GM23248 (cell line): Measurements from ENCODE around the gene CDX2. TPM values are rescaled to one million over a fixed set of nuclear protein-coding genes. Genes with fewer than 3 reads are reported as not detected.
"Not testable (repeated sequence)": the region's sequence is repeated elsewhere in the genome, so short reads cannot be mapped to it uniquely, and the experiment has no call there.

ENCODE experiments used
- DNase-seq: peaks from one replicate; pipeline ENCODE4 v3.0.0-alpha.2; 2015
- H2AFZ ChIP-seq: fragments of 200-600 bp; sonication (generic); 2 replicates; pipeline ENCODE4 v1.6.1; 2016; ENCODE audit warnings: antibody characterized with exemption
- H3F3A ChIP-seq: fragments of 200-600 bp; sonication (generic); 2 replicates; pipeline ENCODE4 v1.6.1; 2016; ENCODE audit warnings: mild to moderate bottlenecking, antibody characterized with exemption, mixed run types; ENCODE audit not compliant: insufficient read depth
- H3K27ac ChIP-seq: fragments of 200-600 bp; sonication (generic); 2 replicates; pipeline ENCODE4 v1.5.1; 2016; ENCODE audit warnings: mild to moderate bottlenecking
- H3K27me3 ChIP-seq: fragments of 200-600 bp; sonication (generic); replicated peaks from 2 replicates; pipeline ENCODE4 v1.6.1; 2016; ENCODE audit warnings: mild to moderate bottlenecking; ENCODE audit not compliant: insufficient read depth
- H3K36me3 ChIP-seq: fragments of 200-600 bp; sonication (generic); 2 replicates; pipeline ENCODE4 v1.6.1; 2016; ENCODE audit warnings: low read depth, mild to moderate bottlenecking
- H3K4me1 ChIP-seq: fragments of 200-600 bp; sonication (generic); 2 replicates; pipeline ENCODE4 v1.6.1; 2016; ENCODE audit warnings: mild to moderate bottlenecking; ENCODE audit not compliant: insufficient read depth
- H3K4me2 ChIP-seq: fragments of 200-600 bp; sonication (generic); one replicate; pipeline ENCODE4 v1.6.1; 2016; ENCODE audit warnings: mild to moderate bottlenecking; ENCODE audit not compliant: unreplicated experiment
- H3K4me3 ChIP-seq: fragments of 200-600 bp; sonication (generic); 2 replicates; pipeline ENCODE4 v1.5.1; 2016; ENCODE audit warnings: mild to moderate bottlenecking
- H3K79me2 ChIP-seq: fragments of 200-600 bp; sonication (generic); 2 replicates; pipeline ENCODE4 v1.6.1; 2016; ENCODE audit warnings: mild to moderate bottlenecking; ENCODE audit not compliant: insufficient read depth
- H3K9ac ChIP-seq: fragments of 200-600 bp; sonication (generic); 2 replicates; pipeline ENCODE4 v1.6.1; 2016; ENCODE audit warnings: mild to moderate bottlenecking
- H3K9me2 ChIP-seq: fragments of 200-600 bp; sonication (generic); 2 replicates; pipeline ENCODE4 v1.6.1; 2016; ENCODE audit warnings: mixed run types, mild to moderate bottlenecking, moderate library complexity; ENCODE audit not compliant: insufficient read depth
- H3K9me3 ChIP-seq: fragments of 200-600 bp; sonication (generic); one replicate; pipeline ENCODE4 v1.6.1; 2017; ENCODE audit warnings: low read depth
- H4K20me1 ChIP-seq: fragments of 200-600 bp; sonication (generic); 2 replicates; pipeline ENCODE4 v1.6.0; 2016; ENCODE audit not compliant: insufficient read depth
- EZH2 ChIP-seq: fragments of 200-600 bp; sonication (generic); IDR thresholded peaks from 2 replicates; pipeline ENCODE4 v1.6.1; 2018; ENCODE audit warnings: antibody characterized with exemption, mild to moderate bottlenecking; ENCODE audit not compliant: insufficient read depth, poor library complexity, severe bottlenecking
- EZH2phosphoT487 ChIP-seq: fragments of 200-600 bp; sonication (generic); IDR thresholded peaks from 2 replicates; pipeline ENCODE4 v1.6.1; 2018; ENCODE audit warnings: antibody characterized with exemption, moderate library complexity, mild to moderate bottlenecking, low read depth; ENCODE audit not compliant: insufficient read depth
- WGBS, 2 experiments: methylation state at CpG; one replicate each; pipeline ENCODE4 v1.1.6; 2015 to 2017; ENCODE audit warnings: low lambda C conversion rate in 2 of 2, low coverage in 1 of 2; ENCODE audit errors: missing lambda C conversion rate in 2 of 2; 5-methylcytosine and 5-hydroxymethylcytosine counted together
- in situ Hi-C: fragments of 300-500 bp; cut with MboI; formaldehyde crosslinking; loops from 2 replicates; pipeline ENCODE4 v1.15.0; 2020
- polyA plus RNA-seq: library from polyadenylated mRNA; unstranded; fragments of >200 nt; fragmentation: Nextera tagmentation; extraction: Ambion mirVana; gene quantifications from 2 replicates; pipeline ENCODE4 v1.2.1, GENCODE V29; 2016
- total RNA-seq: library from RNA; depleted of rRNA; stranded (reverse); fragments of >200 nt; shearing (Covaris generic); gene quantifications from 2 replicates; pipeline ENCODE4 v1.2.3, GENCODE V29; 2014

CDX2 gene
- total and polyA plus RNA-seq, 2 experiments from 2014 or later, result not detected

DNA sequence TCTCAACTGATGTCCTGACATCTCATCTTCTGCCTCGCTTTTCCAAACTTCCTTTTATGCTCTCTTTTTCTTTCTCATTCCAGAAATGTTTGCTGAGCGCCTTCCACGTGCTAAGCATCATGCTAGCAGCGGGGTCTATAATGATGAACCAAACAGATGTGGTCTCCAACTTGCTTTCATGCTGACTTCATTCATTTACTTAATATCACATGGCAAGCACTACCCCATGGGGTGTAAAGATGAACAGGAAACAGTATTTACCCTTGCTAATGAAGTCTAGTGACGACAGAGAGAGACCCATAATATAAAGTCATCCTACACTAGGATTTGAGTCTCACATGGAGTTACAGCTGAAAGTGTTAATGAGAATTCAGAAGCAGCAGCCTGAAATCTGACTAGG lies 40.9 kb upstream of the CDX2 start:
- no peaks in the 10 kb centered on the region for H3K9me2 ChIP-seq
- no peak overlapping the region for H3K9ac ChIP-seq
- H3K9me3 ChIP-seq, result no peaks in the 10 kb centered on the region
- H2AFZ ChIP-seq, result no peak overlapping the region
- no peaks in the 10 kb centered on the region for H3K4me1 ChIP-seq
- H3K79me2 ChIP-seq, result no peaks in the 10 kb centered on the region
- H3F3A ChIP-seq, result no peaks in the 10 kb centered on the region
- no peak overlapping the region for H3K27ac ChIP-seq
- WGBS, 2 experiments, result 38 to 44% methylated on average over 5 of the region's 5 CpGs
- H3K4me2 ChIP-seq, result no peak overlapping the region
- in situ Hi-C loops, result no loop called here
- H3K36me3 ChIP-seq, result no peaks in the 10 kb centered on the region
- TF ChIP-seq EZH2, result no peak
- TF ChIP-seq EZH2phosphoT487, result no peak
- DNase-seq, result no peak
- H4K20me1 ChIP-seq, result no peaks in the 10 kb centered on the region
- no peak overlapping the region for H3K4me3 ChIP-seq
- peaks cover 21% of the 10 kb centered on the region for H3K27me3 ChIP-seq

- H3K27ac ChIP-seq, H3K4me2 ChIP-seq, H3K4me3 ChIP-seq, H3K79me2 ChIP-seq, H3K9ac ChIP-seq, H3K36me3 ChIP-seq, DNase-seq, H3K9me2 ChIP-seq, H3K4me1 ChIP-seq, H3K9me3 ChIP-seq, H4K20me1 ChIP-seq, in situ Hi-C loops, H3K27me3 ChIP-seq, H3F3A ChIP-seq, H2AFZ ChIP-seq: not testable (repeated sequence)
- 88% methylated on average over 13 of the region's 13 CpGs for WGBS, 2 experiments
Observed at GRCh38 chr13:28005016-28005415, 35.9 kb upstream of the CDX2 start.

DNA sequence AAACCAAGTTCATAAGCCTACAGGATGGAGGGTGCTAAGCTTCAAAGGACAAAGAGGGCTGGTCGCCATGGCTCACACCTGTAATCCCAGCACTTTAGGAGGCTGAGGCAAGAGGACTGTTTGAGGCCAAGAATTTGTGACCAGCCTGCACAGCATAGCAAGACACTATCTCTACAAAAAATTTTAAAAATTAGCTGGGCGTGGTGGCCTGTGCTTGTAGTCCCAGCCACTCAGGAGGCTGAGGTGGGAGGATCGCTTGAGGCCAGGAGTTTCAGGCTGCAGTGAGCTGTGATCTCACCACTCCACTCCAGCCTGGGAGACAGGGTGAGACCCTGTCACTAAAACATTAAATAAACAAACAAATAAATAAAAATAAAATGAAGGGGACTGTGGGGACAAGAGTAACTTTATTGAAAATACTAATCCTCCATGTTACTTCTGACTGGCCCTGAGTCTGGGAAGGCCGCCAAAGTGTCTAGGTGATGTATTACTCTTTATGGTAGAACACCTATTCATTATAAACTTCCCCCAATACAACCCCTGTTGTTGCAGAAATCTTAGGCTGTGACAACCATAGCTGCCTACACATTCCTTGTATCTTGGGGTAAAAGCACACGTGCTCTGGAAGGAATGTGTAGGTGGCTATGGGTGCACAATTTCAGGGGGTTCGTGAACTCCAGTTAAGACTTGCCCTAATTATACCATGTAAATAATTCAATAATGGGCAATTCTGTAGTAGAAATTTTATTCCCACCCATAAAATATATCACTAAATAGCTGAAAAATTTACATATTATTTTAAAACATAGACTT lies 34.0 kb upstream of the CDX2 start:
- no peak overlapping the region for H2AFZ ChIP-seq
- no peak overlapping the region for H3K4me3 ChIP-seq
- no peaks in the 10 kb centered on the region for H3K9me3 ChIP-seq
- no peaks in the 10 kb centered on the region for H4K20me1 ChIP-seq
- H3K4me1 ChIP-seq, result no peaks in the 10 kb centered on the region
- no peaks in the 10 kb centered on the region for H3K79me2 ChIP-seq
- in situ Hi-C loops, result no loop called here
- WGBS, 2 experiments, result 58 to 65% methylated on average over 6 of the region's 6 CpGs
- no peak overlapping the region for H3K9ac ChIP-seq
- H3K4me2 ChIP-seq, result no peak overlapping the region
- no peaks in the 10 kb centered on the region; the same call in 1 of the 2 replicates for H3K27me3 ChIP-seq
- H3K9me2 ChIP-seq, result no peaks in the 10 kb centered on the region
- no peaks in the 10 kb centered on the region for H3K36me3 ChIP-seq
- DNase-seq, result no peak
- TF ChIP-seq EZH2phosphoT487 (no peak), EZH2 (no peak)
- H3K27ac ChIP-seq, result no peak overlapping the region
- peaks cover 2% of the 10 kb centered on the region; the same call in 1 of the 2 replicates for H3F3A ChIP-seq

DNA sequence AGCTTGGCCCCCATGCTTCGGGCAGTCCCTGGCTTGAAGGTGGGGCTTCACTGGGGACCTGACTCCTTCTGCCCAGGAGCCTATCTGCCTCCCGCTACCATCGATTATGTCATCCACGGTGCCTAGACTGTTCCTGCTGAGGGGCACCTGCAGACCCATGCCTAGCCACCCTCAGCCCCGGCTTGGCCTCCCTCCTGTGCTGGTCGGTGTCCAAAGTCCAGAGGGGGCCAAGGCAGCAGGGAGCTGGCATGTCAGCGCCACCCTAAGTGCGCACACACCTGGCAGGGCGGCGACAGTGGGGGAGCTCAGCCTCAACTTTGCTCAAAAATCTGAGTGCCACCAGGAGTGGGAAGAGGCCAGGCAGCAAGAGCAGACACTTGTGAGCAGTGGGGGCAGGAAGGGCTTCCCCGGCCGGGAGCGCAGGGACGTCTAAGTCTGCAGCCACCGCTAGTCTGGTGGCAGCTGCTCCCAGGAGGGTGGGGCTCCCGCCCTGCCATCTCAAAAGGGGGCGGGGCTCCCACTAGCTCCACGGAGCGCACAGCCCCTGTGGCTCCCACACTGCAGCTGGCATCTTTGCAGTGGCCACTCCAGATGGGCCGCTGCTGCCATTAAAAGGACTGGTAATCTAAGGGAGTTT lies 32.8 kb upstream of the CDX2 start:
- Histone ChIP-seq H3K9me3 (no peaks in the 10 kb centered on the region), H3K4me2 (no peak overlapping the region), H3K4me3 (no peak overlapping the region), H3K27ac (no peak overlapping the region), H4K20me1 (no peaks in the 10 kb centered on the region), H3K9ac (no peak overlapping the region), H3K27me3 (no peaks in the 10 kb centered on the region; the same call in 1 of the 2 replicates), H2AFZ (no peak overlapping the region), H3K9me2 (no peaks in the 10 kb centered on the region), H3K4me1 (no peaks in the 10 kb centered on the region), H3K36me3 (no peaks in the 10 kb centered on the region), H3K79me2 (no peaks in the 10 kb centered on the region), H3F3A (peaks cover 7% of the 10 kb centered on the region; the same call in 1 of the 2 replicates)
- in situ Hi-C loops, result no loop called here
- 71 to 72% methylated on average over 20 of the region's 20 CpGs for WGBS, 2 experiments
- no peak for DNase-seq
- TF ChIP-seq EZH2phosphoT487, result no peak
- no peak for TF ChIP-seq EZH2
